Anterior cingulate cortex (tissue), 58 donors: Measurements from ENCODE around the gene DDX53.

Experiments used
- DNase-seq, 58 donors: peaks; one replicate each; lab custom pipeline; 2025; lab: John Stamatoyannopoulos, UW

Gene DDX53

GRCh38 chrX:22999696-23000223, at the start of gene DDX53:
DDX53 (plus strand) TSS chrX:22999960; CDS start chrX:23000058, 98 bp downstream.
- no peak for DNase-seq

GRCh38 chrX:22950269-22951266, 49.2 kb upstream of the DDX53 start:
- peak in 2 of 58 donors; percentile 0 for DNase-seq

GRCh38 chrX:22952010-22952409, 47.8 kb upstream of the DDX53 start:
- DNase-seq = no peak

GRCh38 chrX:22958250-22958649, 41.5 kb upstream of the DDX53 start:
- no peak for DNase-seq

- DNase-seq = no peak
Observed at GRCh38 chrX:22959204-22959920, 40.4 kb upstream of the DDX53 start.

GRCh38 chrX:22963196-22963595, 36.6 kb upstream of the DDX53 start:
- no peak for DNase-seq

GRCh38 chrX:22968494-22968893, 31.3 kb upstream of the DDX53 start:
- no peak for DNase-seq

GRCh38 chrX:22969411-22969810, 30.3 kb upstream of the DDX53 start:
- DNase-seq = no peak

GRCh38 chrX:22970861-22971260, 28.9 kb upstream of the DDX53 start:
- DNase-seq = no peak

- DNase-seq = no peak
Observed at GRCh38 chrX:22974616-22975015, 25.1 kb upstream of the DDX53 start.

GRCh38 chrX:22975786-22976185, 24.0 kb upstream of the DDX53 start:
- no peak for DNase-seq

GRCh38 chrX:22985958-22986357, 13.8 kb upstream of the DDX53 start:
- no peak for DNase-seq

- no peak for DNase-seq
Observed at GRCh38 chrX:22987452-22987851, 12.3 kb upstream of the DDX53 start.

GRCh38 chrX:23003116-23003515, 3.4 kb downstream of the DDX53 start:
- no peak for DNase-seq

- peak in 1 of 58 donors; percentile 0 for DNase-seq
Observed at GRCh38 chrX:23008431-23009099, 8.8 kb downstream of the DDX53 start.

GRCh38 chrX:23012162-23012561, 12.4 kb downstream of the DDX53 start:
- DNase-seq = no peak

- DNase-seq = no peak
Observed at GRCh38 chrX:23012636-23013035, 12.9 kb downstream of the DDX53 start.

- DNase-seq = no peak
Observed at GRCh38 chrX:23013366-23013765, 13.6 kb downstream of the DDX53 start.

GRCh38 chrX:23031600-23031999, 31.8 kb downstream of the DDX53 start:
- no peak for DNase-seq

- DNase-seq = no peak
Observed at GRCh38 chrX:23035493-23035892, 35.7 kb downstream of the DDX53 start.

- DNase-seq = no peak
Observed at GRCh38 chrX:23046443-23046842, 46.7 kb downstream of the DDX53 start.
